HepG2 (cell line): Measurements from ENCODE around the gene CBLC. TPM values are rescaled to one million over a fixed set of nuclear protein-coding genes. Genes with fewer than 3 reads are reported as not detected.
A peak's percentile ranks its signal among the peaks of the same experiment; 100 is the strongest.

Experiments
- AGO1 ChIP-seq: fragments of 200-400 bp; formaldehyde crosslinking; IDR thresholded peaks from 2 replicates; pipeline ENCODE4 v1.6.1; 2017; ENCODE audit warnings: mild to moderate bottlenecking, low read depth, low read length, moderate library complexity; ENCODE audit not compliant: poor library complexity, severe bottlenecking
- CEBPG ChIP-seq: IDR thresholded peaks from 2 replicates; pipeline ENCODE4 v1.6.1; 2016
- DNMT3B ChIP-seq: conservative IDR thresholded peaks from 2 replicates; pipeline ENCODE4 v1.6.1; 2016; ENCODE audit warnings: missing biosample characterization, control low read depth
- EED ChIP-seq: sonication (generic); formaldehyde crosslinking; IDR thresholded peaks from 2 replicates; pipeline ENCODE4 v1.5.0; 2020; ENCODE audit warnings: mild to moderate bottlenecking, missing genetic modification reagents
- KDM3A ChIP-seq: IDR thresholded peaks from 2 replicates; pipeline ENCODE4 v1.6.1; 2018; ENCODE audit warnings: low read depth, missing compliant biosample characterization
- MATR3 ChIP-seq: sonication (generic); formaldehyde crosslinking; IDR thresholded peaks from 2 replicates; pipeline ENCODE4 v1.4.0; 2020; ENCODE audit warnings: missing genetic modification reagents
- MEF2D ChIP-seq: sonication (generic); formaldehyde crosslinking; IDR thresholded peaks from 2 replicates; pipeline ENCODE4 v1.5.1; 2020; ENCODE audit warnings: mild to moderate bottlenecking, missing genetic modification reagents
- NR2C2 ChIP-seq: sonication (generic); formaldehyde crosslinking; IDR thresholded peaks from 2 replicates; pipeline ENCODE4 v1.4.0; 2020; ENCODE audit warnings: missing genetic modification reagents, mild to moderate bottlenecking, moderate library complexity, borderline replicate concordance
- POLR2G ChIP-seq: fragments of 200-400 bp; formaldehyde crosslinking; IDR thresholded peaks from 2 replicates; pipeline ENCODE4 v1.6.1; 2018; ENCODE audit warnings: mild to moderate bottlenecking, low read depth, low read length, moderate library complexity
- RFX5 ChIP-seq: IDR thresholded peaks from 2 replicates; pipeline ENCODE4 v1.6.1; 2011; ENCODE audit warnings: low read depth, low read length, improper control_type of control experiment
- SOX6 ChIP-seq, 2 experiments: fragments of 450-650 bp in 1 of 2; sonication (generic) in 1 of 2; formaldehyde crosslinking in 1 of 2; IDR thresholded peaks; 2 replicates each; pipeline versions ENCODE4 v1.4.0 to v1.6.1; 2017 to 2020; ENCODE audit warnings: antibody characterized with exemption in 1 of 2, mild to moderate bottlenecking in 1 of 2, missing genetic modification reagents in 1 of 2
- SP5 ChIP-seq: IDR thresholded peaks from 2 replicates; pipeline ENCODE4 v1.6.1; 2016; ENCODE audit warnings: low read depth, borderline replicate concordance
- ZBTB38 ChIP-seq: sonication (generic); formaldehyde crosslinking; IDR thresholded peaks from 2 replicates; pipeline ENCODE4 v1.5.1; 2020; ENCODE audit warnings: mild to moderate bottlenecking, missing genetic modification reagents
- ZNF180 ChIP-seq: sonication (generic); formaldehyde crosslinking; IDR thresholded peaks from 2 replicates; pipeline ENCODE4 v1.4.0; 2020; ENCODE audit warnings: low read depth, missing genetic modification reagents, borderline replicate concordance
- ZNF264 ChIP-seq: sonication (generic); formaldehyde crosslinking; IDR thresholded peaks from 2 replicates; pipeline ENCODE4 v1.4.0; 2020; ENCODE audit warnings: missing genetic modification reagents
- ZNF678 ChIP-seq: sonication (generic); formaldehyde crosslinking; IDR thresholded peaks from 2 replicates; pipeline ENCODE4 v1.4.0; 2020; ENCODE audit warnings: mild to moderate bottlenecking, missing genetic modification reagents
- ZNF800 ChIP-seq: sonication (generic); formaldehyde crosslinking; IDR thresholded peaks from 2 replicates; pipeline ENCODE4 v1.4.0; 2020; ENCODE audit warnings: missing genetic modification reagents
- polyA plus RNA-seq, 8 experiments: library from polyadenylated mRNA; depleted of rRNA in 3 of 8; stranded (reverse) in 7 of 8; unstranded in 1 of 8; fragments of >200 nt; fragmentation: Illumina TruSeq in 4 of 8; extraction: Trizol in 4 of 8; gene quantifications; 2 replicates each; pipeline versions ENCODE4 v1.2.1 to v1.2.3, GENCODE V29; 2011 to 2016; ENCODE audit warnings: low read depth in 4 of 8, missing spikeins in 1 of 8, mixed read lengths in 1 of 8; ENCODE audit not compliant: insufficient read depth in 1 of 8
- total RNA-seq, 5 experiments: library from RNA; depleted of rRNA; stranded (reverse); fragments of >200 nt; fragmentation: Illumina TruSeq; extraction: Trizol; gene quantifications; 2 replicates each; pipeline ENCODE4 v1.2.3, GENCODE V29; 2016; ENCODE audit warnings: low read depth in 1 of 5
- TF ChIP-seq, protein P1 (sequence below): sonication (generic); formaldehyde crosslinking; IDR thresholded peaks from 2 replicates; pipeline ENCODE4 v1.5.0; 2020; ENCODE audit warnings: missing genetic modification reagents
- TF ChIP-seq, protein P2 (sequence below): sonication (generic); formaldehyde crosslinking; IDR thresholded peaks from 2 replicates; pipeline ENCODE4 v1.8.1; 2023; ENCODE audit warnings: mild to moderate bottlenecking, moderate library complexity, missing genetic modification reagents

Gene CBLC
- total and polyA plus RNA-seq, 2 of the 13 experiments (the other 11 are each of a cell fraction or from before 2014, with no cell fraction given), result 1.8 to 2.6 TPM

- TF ChIP-seq ZNF800 (CRISPR knock-in tag) (no peak), DNMT3B (no peak), ZBTB38 (no peak), ZNF264 (peak; percentile 28; the same call in 1 of the 2 replicates), MEF2D (CRISPR knock-in tag) (no peak), SP5 (CRISPR knock-in tag) (peak; percentile 88), ZNF180 (no peak), SOX6 (IDR thresholded peaks at IDR 0.05) (no peak), SOX6 (CRISPR knock-in tag; IDR thresholded peaks at IDR 0.05) (0 out of 2 replicates have a peak, but pooled peaks have one; percentile 19), ZNF678 (CRISPR knock-in tag) (no peak; the same call in 1 of the 2 replicates), RFX5 (no peak), POLR2G (peak; percentile 87), AGO1 (peak; percentile 26), MATR3 (no peak), EED (CRISPR knock-in tag) (no peak), NR2C2 (CRISPR knock-in tag) (peak; percentile 26; the same call in 1 of the 2 replicates), KDM3A (no peak; the same call in 1 of the 2 replicates), CEBPG (0 out of 2 replicates have a peak, but pooled peaks have one; percentile 9)
- TF ChIP-seq, protein P1, sequence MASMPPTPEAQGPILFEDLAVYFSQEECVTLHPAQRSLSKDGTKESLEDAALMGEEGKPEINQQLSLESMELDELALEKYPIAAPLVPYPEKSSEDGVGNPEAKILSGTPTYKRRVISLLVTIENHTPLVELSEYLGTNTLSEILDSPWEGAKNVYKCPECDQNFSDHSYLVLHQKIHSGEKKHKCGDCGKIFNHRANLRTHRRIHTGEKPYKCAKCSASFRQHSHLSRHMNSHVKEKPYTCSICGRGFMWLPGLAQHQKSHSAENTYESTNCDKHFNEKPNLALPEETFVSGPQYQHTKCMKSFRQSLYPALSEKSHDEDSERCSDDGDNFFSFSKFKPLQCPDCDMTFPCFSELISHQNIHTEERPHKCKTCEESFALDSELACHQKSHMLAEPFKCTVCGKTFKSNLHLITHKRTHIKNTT (CRISPR knock-in tag), result no peak
- TF ChIP-seq, protein P2, sequence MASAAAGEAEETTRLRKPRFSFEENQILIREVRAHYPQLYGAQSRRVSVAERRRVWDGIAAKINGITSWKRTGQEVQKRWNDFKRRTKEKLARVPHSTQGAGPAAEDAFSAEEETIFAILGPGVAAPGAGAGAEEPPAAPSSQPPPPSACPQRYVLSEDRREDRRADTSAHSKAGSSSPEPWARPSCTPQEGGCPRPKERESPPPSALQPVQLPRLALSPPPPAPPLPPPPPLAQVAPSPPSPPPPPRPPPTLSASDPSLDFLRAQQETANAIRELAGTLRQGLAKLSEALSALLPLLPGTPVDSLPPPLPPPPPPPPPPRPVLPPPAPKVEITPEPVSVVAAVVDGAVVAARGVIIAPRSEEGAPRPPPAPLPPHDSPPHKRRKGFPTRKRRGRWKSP (CRISPR knock-in tag), result no peak
Measured at GRCh38 chr19:44808463-44809371, 31.0 kb downstream of the CBLC start, which contains the start of gene BCAM (continued).
